Peyer's patch (tissue), 4 donors: Measurements from ENCODE around the gene KRT80. TPM values are rescaled to one million over a fixed set of nuclear protein-coding genes. Genes with fewer than 3 reads are reported as not detected.
"Not testable (repeated sequence)": the region's sequence is repeated elsewhere in the genome, so short reads cannot be mapped to it uniquely, and the experiment has no call there.

Experiments used
- DNase-seq, 3 donors: peaks; one replicate each; pipeline ENCODE4 v3.0.0-alpha.2; 2017 to 2019
- H3K27ac ChIP-seq, 4 donors: fragments of 200-600 bp; sonication (generic); one replicate each; pipeline ENCODE4 v1.5.1; 2016 to 2019
- H3K27me3 ChIP-seq, 2 donors: fragments of 200-600 bp; sonication (generic); one replicate each; pipeline ENCODE4 v1.5.1; 2019
- H3K36me3 ChIP-seq, 3 donors: fragments of 200-600 bp; sonication (generic); one replicate each; pipeline ENCODE4 v1.5.1; 2016 to 2019
- H3K4me1 ChIP-seq, 4 donors: fragments of 200-600 bp; sonication (generic); one replicate each; pipeline ENCODE4 v1.5.1; 2016 to 2019
- H3K4me3 ChIP-seq, 4 donors: fragments of 200-600 bp; sonication (generic); 1 replicate in 3 of 4; 2 replicates in 1 of 4; pipeline ENCODE4 v1.5.1; 2016 to 2019; ENCODE audit warnings: mild to moderate bottlenecking in 1 of 4
- H3K9me3 ChIP-seq, 4 donors: fragments of 200-600 bp; sonication (generic); one replicate each; pipeline ENCODE4 v1.5.1; 2016 to 2019; ENCODE audit warnings: mild to moderate bottlenecking in 1 of 4
- POLR2A ChIP-seq, 2 donors: fragments of 450-650 bp; IDR thresholded peaks; one replicate each; pipeline ENCODE4 v1.5.1; 2017; ENCODE audit warnings: antibody characterized with exemption in 2 of 2, mild to moderate bottlenecking in 2 of 2, moderate library complexity in 2 of 2
- total RNA-seq, 4 donors: library from RNA; depleted of rRNA; stranded (reverse); fragments of >200 nt; gene quantifications; one replicate each; pipeline ENCODE4 v1.1.0, GENCODE V29; 2016
- TF ChIP-seq, protein P1 (sequence below), 6 experiments: fragments of 450-650 bp in 4 of 6; fragments of 200-600 bp in 2 of 6; sonication (generic) in 1 of 6; IDR thresholded peaks; one replicate each; pipeline ENCODE4 v1.5.1; 2017 to 2019; ENCODE audit warnings: antibody characterized with exemption in 6 of 6, mild to moderate bottlenecking in 3 of 6, moderate library complexity in 1 of 6

Gene KRT80
- total RNA-seq, result under 1 TPM in 2 of 4 donors, not detected in 2; 0.13 to 0.38 TPM

DNA sequence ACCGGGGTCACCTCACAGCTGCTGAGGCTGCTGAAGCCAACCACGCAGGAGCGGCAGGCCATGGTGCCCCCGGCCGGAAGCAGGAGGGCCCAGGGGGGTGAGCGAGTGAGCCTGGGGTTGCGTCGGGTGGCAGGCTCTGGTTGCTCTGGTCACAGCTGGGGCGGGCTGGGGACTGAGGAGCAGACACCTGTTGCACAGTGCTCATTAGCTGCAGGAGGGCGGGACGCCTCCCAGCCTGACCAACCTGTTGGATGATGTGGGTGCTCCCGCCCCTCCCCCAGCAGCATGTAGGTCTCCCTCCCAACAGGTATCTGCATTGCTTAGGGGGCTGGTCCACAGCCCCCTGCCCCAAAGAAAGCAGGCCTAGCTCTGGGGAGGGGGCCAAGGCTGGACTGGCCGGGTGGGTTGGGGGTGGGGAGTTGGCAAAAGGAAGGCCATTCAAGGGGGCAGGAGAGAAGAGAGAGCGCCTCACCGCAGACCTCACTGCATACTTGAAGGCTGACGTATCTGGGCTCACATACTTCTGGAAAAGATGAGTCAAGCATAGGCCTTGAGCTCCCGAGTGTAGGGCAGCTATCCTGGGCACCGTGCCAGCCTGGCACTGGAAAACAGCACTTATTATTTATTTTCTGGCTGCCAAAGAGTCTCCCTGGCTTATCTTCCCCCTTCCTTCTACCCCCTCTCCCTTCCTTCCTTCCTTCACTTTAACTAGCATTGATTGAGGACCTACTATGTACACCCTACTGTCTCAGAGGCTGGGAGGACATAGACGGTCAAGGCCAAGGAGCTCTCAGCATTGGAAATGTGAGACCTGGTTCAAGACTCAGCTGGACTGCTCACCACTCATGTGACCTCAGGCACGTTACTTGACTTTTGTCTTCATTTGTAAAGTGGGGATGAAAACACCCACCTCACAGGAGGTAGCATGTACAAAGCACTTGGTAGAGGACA is at the start of gene KRT80:
KRT80 (minus strand) TSS at position 174 of the 951 bp plus-strand sequence; CDS start at position 62, 112 bp downstream.
- Histone ChIP-seq H3K27me3 (no peaks in the 10 kb centered on the region), H3K36me3 (no peaks in the 10 kb centered on the region), H3K27ac (peak within 1 kb of the TSS in 2 of 4 donors; percentile 72 to 82), H3K9me3 (no peaks in the 10 kb centered on the region), H3K4me1 (peaks cover 0 to 25% (median 3%) of the 10 kb centered on the region in 4 donors), H3K4me3 (peak within 1 kb of the TSS in 1 of 4 donors; percentile 20)
- TF ChIP-seq POLR2A (IDR thresholded peaks at IDR 0.05), result peak in 1 of 2 donors; percentile 21
- TF ChIP-seq, protein P1, sequence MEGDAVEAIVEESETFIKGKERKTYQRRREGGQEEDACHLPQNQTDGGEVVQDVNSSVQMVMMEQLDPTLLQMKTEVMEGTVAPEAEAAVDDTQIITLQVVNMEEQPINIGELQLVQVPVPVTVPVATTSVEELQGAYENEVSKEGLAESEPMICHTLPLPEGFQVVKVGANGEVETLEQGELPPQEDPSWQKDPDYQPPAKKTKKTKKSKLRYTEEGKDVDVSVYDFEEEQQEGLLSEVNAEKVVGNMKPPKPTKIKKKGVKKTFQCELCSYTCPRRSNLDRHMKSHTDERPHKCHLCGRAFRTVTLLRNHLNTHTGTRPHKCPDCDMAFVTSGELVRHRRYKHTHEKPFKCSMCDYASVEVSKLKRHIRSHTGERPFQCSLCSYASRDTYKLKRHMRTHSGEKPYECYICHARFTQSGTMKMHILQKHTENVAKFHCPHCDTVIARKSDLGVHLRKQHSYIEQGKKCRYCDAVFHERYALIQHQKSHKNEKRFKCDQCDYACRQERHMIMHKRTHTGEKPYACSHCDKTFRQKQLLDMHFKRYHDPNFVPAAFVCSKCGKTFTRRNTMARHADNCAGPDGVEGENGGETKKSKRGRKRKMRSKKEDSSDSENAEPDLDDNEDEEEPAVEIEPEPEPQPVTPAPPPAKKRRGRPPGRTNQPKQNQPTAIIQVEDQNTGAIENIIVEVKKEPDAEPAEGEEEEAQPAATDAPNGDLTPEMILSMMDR (IDR thresholded peaks at IDR 0.05), result no peak
- DNase-seq, result peak; percentile 25 to 91 (median 88)

DNA sequence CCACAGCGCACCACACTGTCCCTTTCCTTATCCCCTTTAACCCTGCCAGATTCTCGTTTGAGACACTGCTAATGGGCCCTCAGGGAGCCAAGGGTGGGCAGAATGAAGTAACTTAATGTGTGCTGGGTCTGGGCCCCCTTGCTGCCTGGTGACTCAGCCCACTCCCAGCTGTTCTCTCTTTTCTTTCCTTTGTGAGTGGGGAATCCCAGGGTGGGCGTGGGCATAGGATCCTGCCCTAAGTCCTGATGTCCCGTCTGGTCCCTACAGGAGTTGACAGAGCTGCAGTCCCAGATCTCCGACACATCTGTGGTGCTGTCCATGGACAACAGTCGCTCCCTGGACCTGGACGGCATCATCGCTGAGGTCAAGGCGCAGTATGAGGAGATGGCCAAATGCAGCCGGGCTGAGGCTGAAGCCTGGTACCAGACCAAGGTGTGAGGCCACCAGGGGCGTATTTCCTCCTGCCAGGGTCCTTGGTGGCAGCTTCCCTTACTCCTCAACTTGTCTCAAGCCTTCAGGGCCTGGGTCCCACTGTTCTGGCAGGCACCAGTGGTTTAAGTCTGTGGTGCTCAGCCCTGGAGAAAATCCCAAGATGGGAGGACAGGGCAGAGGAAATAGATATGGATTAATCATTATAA is 49.5 kb upstream of the KRT80 start:
- Histone ChIP-seq H3K4me1 (peaks cover 0 to 13% (median 0%) of the 10 kb centered on the region in 4 donors), H3K27me3 (no peaks in the 10 kb centered on the region), H3K4me3 (no peak overlapping the region), H3K9me3 (no peaks in the 10 kb centered on the region), H3K36me3 (no peaks in the 10 kb centered on the region), H3K27ac (no peak overlapping the region)
- DNase-seq, result no peak
- TF ChIP-seq POLR2A (IDR thresholded peaks at IDR 0.05), result no peak
- TF ChIP-seq, protein P1 (IDR thresholded peaks at IDR 0.05), result no peak

DNA sequence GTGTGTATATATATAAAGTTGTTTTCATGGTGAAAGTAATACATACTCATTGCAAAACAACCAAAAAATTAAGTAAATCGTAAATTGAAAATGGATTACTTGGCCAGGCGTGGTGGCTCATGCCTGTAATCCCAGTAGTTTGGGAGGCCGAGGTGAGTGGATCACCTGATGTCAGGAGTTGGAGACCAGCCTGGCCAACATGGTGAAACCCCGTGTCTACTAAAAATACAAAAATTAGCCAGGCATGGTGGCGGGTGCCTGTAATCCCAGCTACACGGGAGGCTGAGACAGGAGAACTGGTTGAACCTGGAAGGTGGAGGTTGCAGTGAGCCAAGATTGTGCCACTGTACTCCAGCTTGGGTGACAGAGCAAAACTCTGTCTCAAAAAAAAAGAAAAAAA is 48.4 kb upstream of the KRT80 start:
- DNase-seq, H3K4me3 ChIP-seq, H3K27ac ChIP-seq, H3K27me3 ChIP-seq, H3K9me3 ChIP-seq, H3K36me3 ChIP-seq: not testable (repeated sequence)
- peaks cover 0 to 17% (median 0%) of the 10 kb centered on the region in 4 donors for H3K4me1 ChIP-seq

DNA sequence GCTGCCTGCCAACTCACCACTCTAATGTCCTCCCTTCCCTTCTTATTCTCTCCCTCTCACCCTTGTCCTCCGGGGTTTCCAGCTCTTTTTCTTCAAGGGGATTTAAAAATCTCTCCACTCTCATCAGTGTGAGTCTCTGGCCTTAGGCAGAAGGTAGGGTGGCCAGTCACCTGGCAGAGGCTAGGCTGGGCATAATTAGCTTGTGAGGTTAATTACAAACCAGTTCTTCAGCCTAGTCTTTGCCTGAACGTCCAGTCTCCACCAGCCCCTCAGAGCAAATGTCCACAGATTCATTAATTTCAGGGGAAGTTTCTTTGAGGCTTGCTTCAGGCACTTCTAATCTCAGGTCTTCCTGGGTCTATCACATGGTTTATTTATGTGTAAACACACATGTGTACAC is 48.0 kb upstream of the KRT80 start:
- Histone ChIP-seq H3K27me3 (no peaks in the 10 kb centered on the region), H3K36me3 (no peaks in the 10 kb centered on the region), H3K27ac (no peak overlapping the region), H3K4me1 (peaks cover 0 to 17% (median 0%) of the 10 kb centered on the region in 4 donors), H3K4me3 (no peak overlapping the region), H3K9me3 (no peaks in the 10 kb centered on the region)
- no peak for TF ChIP-seq POLR2A (IDR thresholded peaks at IDR 0.05)
- TF ChIP-seq, protein P1 (IDR thresholded peaks at IDR 0.05), result no peak
- no peak for DNase-seq

DNA sequence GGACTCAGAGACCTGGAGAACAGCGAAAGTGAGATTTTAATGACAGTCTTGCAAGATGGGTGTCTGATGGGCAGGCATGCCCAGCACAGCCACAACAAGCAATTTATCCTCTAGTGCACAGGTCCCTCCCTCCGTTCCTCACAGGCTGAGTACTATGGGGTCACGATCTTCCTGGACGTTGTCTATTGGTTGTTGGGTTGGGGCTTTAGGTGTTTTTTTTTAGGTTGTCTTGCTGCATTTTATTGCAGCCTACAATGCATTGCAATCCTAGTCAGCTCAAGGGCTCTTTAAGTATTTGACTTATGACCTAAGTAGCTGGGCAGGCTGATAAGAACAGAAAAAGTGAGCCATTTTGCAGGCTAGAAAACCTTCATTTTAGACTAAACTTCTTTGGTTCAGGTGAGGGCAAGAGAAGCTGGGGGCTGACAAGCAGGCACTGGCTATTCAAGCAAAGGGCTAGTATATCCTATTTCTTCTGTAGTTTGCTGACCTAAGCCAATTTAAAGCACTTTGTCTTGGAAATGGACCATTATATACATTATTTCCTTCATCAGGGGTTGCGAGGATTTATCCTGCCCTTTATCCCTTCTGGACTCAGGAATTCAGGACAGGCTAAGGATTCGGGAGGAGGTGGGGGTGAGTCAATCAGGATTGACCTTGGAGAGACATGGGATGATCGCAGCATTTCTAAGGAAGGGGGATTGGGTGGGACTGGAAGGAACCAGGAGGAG is 47.3 kb upstream of the KRT80 start:
- TF ChIP-seq POLR2A (IDR thresholded peaks at IDR 0.05), result no peak
- TF ChIP-seq, protein P1 (IDR thresholded peaks at IDR 0.05), result no peak
- H3K27me3 ChIP-seq, result no peaks in the 10 kb centered on the region
- no peak overlapping the region for H3K27ac ChIP-seq
- H3K4me3 ChIP-seq, result no peak overlapping the region
- DNase-seq, result no peak
- H3K36me3 ChIP-seq, result no peaks in the 10 kb centered on the region
- no peaks in the 10 kb centered on the region for H3K9me3 ChIP-seq
- H3K4me1 ChIP-seq, result peaks cover 0 to 10% (median 0%) of the 10 kb centered on the region in 4 donors
